Measurements from ENCODE around the gene RASGEF1C.

The RASGEF1C gene

DNA sequence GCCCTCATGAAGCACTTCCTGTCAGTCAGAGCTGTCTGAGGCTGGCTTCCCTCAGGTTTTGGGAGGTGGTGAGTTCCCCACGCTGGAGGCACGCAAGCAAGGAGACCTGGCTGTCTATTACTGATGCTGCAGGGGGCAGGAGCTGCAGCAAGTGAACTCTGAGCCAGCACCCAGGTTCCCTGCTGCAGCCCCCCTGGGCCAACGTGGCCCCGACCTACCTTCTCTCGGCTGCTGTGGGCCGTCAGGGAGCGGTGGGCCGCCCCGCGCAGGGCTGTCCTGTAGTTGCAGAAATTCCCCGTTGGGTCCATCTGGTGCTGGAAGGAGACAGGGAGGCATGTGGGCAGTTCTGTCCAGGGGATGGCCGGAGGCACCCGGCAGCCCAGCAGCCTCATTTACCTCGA lies 90.6 kb downstream of the RASGEF1C start:
- DNase-seq = no peak

DNA sequence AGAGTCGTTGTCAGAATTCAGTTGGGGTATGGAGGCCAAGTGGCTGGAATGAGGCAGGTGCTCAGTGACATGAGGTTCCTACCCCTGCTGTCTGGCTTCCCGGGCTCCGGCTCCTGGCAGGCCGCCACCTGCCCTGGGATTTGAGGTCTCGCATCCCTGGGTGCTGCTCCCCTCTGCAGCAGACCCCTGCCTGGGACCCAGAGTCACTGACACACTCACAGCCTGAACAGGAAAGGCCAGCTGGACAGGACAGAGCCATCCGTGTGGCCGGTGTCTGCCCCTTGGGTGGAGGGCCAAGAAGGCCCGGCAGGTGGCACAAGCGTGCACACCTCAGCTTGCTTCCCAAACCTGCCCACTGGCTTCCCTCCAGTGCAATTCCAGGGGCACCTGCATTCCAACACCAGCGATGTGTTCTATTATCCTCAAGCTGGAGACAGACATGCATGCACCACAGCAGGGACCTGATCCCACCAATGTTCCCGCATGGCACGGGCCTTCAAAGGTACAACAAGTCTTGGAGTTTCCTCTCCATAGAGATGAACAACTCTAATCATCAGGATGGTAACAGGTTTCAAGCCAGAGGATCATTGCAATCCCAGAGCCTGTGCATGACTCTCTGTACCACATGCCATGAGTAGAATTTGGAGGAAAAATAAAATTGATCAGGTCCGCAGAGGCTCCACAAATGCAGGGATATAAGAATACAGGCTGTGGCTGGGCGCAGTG lies 91.8 kb downstream of the RASGEF1C start:
- no peak for DNase-seq

DNA sequence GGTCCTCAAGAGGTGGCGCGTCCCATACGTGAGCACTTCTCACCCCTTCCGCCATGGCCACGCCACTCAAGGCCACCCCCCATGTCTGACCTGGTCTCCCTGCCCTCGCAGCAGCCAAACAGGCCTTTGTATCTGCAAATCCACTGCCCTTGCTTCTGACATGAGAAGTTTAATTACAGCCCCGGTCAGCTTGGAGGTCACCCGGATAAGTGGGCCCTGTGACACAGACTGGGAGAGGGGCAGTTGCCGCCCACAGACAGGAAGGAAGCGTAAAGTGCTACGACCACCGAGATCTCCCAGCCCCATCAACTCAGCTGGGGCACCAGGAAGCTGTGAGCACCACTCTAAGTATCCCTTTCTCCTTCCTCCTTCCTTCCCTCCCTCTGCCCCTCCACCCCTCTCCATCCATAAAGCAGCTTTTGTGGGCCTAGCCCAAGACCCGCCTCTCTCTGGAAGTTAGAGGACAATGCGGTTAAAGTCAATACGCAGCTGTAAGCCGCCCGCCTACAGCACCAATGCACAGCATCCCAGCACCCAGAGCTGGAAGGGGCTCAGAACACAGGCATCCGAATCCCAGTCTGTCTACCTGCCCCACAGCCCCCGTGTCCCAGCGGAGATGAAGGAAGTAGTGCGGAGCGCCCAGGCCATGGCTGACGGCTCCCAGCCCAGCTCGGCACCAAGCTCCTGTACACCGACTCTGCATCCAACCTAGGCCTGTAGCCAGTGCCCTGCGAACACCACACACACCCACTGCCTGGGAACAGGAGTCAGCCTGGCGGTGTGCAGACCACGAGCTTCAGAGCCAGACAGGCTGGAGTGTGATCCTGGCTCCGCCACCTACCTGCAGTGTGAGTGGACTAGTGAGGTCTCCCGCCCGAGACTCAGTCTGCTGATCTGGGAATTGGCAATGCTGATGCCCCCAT lies 92.7 kb downstream of the RASGEF1C start:
- no peak for DNase-seq

DNA sequence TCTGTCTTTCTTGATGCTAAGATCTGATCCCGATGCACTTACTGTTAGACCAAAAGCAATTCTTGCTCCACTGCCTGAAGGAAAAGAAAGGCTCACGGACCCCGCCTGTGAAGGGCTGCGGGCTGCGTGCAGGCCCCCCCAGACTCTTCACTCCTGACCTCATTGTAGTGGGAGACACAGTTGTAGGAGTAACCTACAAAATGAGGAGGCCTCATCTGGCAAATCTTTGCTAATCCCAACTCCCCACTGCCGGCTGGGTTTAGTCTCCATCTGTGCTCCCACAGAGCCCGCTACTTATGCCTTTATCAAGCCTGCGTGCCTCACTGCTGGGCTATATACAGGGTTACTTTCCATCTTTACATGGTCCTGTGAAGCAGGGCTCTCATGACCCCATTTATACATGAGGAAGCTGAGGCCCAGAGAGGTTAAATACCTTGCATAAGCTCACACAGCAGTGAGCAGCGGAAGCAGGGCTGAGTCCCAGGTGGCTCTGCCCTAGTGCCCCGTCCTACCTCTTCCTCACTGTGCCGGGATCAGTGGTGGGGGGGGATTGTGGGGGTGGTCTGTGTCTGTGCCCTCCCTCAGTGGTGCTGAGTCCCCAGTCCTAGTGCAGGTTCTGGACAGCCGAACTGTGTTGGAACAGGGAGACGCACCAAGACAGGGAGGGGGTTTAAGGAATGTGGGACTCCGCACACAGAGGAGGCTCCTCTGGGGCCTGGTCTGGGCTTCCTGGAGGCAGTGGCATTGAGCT lies 93.5 kb downstream of the RASGEF1C start:
- DNase-seq = no peak

DNA sequence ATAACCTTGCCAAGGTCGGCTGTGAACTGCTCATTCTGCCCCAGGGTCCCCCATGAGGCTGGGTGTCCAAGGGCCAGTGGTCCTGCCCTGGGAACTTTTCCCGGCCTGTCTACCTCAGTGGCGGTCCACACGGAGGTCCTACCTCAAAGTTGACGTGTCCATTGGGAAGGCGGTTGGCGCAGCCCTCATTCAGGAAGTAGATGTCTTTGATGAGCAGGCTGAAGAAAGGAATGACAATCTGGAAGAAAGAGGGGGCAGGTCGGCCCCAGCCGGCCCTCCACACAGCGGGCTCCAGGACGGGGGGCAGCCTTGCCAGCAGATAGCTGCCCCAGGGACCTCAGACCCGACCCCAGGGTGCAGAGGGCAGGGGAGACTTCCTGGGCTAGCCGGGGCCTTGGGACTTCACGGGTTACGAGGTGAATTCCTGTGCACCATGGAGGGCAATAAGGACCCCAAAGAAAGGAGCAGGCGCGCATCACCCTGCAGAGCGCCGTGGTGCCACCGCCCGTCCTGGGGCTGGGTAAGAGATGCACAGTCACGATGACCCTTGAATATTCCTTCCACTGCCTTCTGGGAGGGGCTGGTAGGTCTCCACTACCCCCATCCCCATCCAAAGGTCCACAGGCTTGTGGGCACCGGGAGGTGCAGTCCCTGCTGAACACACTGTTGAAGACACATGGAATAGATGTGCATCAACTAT lies 94.6 kb downstream of the RASGEF1C start:
- no peak for DNase-seq

DNA sequence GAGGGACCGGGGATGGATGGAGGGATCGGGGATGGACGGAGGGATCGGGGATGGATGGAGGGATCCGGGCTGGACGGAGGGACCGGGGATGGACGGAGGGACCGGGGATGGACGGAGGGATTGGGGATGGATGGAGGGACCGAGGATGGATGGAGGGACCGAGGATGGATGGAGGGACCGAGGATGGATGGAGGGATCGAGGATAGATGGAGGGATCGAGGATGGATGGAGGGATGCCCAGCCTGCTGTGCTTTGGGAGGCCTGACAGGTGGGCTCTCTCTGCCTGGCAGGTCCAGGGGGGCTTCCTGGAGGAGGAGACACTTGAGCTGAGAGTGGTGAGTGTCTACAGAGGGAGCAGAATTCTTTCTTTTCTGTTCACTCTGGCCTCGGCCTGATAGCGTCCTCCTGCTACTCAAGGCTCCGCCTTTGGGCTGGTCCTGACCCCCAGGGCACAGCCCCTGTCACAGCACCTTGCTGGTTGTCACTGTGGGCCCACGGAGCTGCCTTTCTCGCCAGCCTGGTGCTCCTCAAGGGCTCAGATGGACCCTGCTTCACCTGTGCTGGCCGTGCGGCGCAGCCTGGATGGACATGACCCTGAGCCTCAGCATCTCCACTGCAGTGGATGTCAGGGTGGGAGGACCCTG lies 95.2 kb downstream of the RASGEF1C start:
- no peak for DNase-seq

DNA sequence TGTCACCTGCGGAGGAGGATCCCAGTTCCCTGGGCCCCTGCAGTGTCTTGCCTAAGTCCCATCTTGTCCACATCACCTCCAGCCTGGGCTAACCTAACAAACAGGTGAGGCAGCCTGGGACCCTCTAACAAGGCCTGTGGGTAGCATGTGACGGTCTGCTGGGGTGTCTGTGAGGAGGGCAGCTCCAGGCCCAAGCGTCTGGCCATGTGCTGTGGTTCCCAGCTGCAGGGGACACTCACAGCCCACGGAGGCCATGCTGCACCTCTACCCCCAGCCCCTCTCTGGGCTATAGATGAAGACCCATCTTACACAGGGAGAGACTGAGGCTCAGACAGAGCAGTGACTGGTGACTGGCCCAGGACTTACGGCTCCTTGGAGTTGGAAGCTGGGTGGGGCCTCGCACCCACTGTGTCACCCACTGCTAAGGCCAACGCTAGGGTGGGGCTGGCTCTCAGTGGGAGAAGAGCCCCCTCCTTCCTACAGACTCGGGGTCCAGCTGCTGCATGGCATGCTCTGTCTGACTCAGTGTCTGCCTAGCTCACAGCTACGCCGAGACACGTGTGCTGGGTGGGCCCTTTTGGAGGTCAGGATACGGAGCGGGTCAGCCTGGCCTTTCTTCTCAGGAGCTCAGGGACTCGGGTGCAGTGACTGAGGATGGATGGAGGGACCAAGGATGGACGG lies 96.7 kb downstream of the RASGEF1C start:
- no peak for DNase-seq

DNA sequence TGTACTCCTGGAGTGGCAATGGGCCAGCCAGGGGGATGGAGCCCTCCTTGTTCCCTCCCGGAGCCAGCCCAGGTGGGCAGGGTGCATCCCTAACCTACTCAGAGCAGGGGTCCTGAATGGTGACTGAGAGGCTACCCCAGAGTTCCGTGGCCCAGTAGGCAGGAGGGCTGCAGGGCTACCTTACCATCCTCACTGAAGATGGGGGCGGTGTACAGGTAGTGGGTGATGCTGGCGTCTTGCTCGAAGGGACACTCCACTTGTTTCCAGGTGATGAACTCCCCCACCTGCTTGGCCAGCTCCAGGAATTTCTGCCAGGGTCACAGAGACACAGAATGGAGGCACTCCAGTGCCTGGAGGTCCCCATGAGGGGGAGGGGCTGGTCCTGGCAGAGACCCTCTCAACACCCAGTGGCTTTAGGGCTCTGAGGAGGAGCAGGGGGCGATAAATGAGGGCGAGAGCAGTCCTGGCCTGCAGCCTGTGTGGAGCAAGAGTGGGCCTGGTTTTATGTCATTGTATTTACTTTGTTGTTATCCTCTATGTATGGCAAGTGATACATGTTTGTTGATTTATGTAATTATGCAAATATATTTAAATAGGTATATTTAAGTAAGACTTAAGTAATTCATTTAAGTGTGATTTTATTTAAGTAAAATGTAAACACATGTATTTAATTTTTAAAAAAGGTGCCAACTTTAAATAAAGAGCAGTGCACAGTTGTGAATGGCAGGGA lies 97.6 kb downstream of the RASGEF1C start:
- DNase-seq = no peak

DNA sequence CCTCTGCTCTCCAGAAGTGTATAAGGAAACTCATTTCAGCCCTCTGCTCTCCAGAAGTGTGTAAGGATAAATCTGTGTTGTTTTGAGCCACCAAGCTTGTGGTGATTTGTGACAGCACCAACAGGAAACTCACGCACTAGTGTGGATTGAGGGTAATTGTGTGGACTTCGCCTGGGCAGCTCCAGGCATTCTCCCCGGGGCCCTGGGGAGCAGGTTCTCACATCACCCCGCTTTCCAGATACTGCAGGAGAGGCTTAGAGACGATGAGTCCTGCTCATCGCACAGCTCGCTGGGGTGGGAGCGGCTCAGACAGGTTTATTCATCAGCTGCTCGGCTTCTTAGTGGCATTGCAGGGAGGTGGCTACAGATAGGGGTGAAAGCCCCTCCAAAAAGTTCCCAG lies 99.1 kb downstream of the RASGEF1C start:
- DNase-seq = no peak

DNA sequence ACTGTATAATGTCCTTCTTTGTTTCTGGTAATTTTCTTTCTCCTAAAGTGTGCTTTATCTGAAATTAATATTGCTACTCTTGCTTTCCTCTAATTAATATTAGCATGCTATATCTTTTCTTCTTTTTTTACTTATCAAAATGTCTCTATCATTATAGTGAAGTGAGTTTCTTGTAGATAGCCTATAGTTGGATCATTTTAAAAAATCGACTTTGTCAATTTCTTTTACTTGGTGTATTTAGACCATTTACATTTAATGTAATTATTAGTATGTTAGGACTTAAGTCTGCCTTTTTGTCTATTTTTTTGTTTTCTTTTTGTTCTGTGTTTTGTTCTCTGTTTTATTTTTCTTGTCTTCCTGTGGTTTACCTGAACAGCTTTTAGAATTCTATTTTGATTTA lies 102.0 kb downstream of the RASGEF1C start:
- no peak for DNase-seq

DNA sequence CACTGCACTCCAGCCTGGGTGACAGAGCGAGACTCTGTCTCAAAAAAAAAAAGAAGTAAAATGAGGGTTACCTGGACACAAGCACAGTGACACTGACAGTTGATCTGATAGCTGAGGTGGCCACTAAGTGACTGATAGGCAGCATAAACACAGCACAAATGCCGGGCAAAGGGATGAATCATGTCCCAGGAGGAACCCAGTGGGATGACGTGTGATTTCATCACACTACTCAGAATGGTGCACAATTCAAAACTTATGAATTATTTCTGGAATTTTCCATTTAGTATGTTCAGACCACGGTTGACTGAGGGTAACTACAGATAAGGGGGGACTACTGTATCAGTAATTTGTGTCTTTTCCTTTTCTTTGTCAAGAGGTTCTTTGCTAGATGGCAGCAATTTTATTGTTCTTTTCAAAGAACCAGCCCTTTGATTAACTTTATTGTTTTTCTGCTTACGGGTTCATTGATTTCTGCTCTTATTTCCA lies 103.1 kb downstream of the RASGEF1C start:
- DNase-seq = no peak

DNA sequence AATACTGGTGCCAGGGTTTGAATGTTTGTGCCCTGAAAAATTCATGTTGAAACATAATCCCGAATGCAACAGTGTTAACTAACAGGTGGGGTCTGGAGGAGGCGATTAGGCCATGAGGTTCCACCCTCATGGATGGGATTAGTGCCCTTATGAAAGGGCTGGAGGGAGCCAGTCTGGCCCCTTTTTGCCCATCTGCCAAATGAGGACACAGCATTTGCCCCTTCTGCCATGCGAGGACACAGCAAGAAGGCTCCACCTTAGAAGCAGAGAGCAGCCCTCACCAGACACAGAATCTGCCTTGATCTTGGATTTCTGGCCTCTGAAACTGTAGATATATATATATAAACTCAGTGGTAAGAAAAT lies 104.9 kb downstream of the RASGEF1C start:
- no peak for DNase-seq

DNA sequence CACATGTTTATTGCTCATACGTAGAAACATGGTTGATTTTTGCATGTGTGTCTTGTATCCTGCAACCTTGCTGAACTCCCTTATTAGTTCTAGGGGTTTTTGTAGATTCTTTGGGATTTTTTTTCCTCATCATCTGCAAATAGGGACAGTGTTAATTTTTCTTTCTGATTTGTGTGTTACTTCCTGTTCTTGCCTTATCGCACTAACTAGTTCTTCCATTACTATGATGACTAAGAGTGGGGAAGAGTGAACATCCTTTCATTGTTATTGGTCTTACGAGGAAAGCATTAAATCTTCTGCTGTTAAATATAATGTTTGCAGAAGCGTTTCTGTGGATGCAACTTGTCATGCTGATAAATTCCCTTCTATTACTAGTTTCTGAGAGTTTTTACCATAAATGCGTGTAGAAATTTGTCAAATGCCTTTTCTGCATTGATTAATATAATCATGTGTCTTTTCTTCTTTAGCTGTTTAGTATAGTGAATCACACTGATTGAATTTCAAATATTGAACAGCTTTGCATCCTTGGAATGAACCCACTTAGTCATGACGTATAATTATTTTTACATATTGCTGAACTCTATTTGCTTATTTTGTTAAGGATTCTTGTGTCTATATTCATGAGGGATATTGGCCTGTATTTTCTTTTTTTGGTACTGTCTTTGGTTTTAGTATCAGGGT lies 105.4 kb downstream of the RASGEF1C start:
- DNase-seq = no peak

DNA sequence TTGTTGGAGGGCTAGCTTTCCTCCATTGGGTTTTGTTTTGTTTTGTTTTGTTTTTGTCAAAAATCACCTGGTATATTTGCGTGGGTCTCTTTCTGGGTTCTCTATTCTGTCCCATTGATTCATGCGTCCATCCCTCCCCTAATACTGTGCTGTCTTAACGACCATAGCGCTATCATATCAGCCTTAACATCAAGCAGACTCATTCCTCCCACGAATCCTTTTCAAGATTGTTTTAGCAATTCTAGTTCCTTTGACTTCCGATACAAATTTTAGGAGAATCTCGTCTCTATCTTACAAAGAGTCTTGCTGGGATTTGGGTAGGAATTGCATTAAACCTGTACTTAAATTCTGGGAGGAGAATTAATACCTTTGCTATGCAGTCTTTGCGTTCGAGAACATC lies 106.4 kb downstream of the RASGEF1C start:
- DNase-seq = no peak

DNA sequence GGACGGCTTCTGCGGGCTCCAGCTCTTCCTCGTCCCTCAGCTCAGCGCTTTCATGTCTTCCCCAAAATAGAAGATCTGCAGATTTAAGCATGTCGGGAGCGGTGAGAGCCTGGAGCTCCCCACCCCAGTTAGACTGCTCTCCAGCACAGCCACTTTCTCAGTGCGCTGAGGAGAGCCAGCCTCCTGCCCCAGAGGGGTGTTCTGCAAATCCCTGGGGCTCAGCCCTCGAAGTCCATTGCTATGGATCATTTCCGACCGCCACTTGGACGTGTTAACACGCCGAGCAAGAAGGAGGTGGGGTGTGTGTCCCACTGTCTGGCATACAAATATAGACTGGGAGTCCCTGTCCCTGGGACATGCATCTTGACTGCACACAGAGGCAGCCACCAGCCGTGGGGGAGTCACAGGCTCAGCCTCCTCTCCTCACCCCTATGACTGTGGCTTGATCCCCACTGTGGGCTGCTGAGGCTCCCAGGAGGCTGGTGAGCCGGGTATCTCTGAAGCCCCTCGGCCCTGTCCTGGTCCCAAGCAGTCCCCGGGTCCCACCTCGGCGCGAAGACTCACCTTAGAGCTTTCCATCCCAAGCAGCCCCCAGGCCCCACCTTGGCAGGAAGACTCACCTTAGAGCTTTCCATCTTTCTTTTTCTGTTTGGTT lies 107.4 kb downstream of the RASGEF1C start:
- no peak for DNase-seq

DNA sequence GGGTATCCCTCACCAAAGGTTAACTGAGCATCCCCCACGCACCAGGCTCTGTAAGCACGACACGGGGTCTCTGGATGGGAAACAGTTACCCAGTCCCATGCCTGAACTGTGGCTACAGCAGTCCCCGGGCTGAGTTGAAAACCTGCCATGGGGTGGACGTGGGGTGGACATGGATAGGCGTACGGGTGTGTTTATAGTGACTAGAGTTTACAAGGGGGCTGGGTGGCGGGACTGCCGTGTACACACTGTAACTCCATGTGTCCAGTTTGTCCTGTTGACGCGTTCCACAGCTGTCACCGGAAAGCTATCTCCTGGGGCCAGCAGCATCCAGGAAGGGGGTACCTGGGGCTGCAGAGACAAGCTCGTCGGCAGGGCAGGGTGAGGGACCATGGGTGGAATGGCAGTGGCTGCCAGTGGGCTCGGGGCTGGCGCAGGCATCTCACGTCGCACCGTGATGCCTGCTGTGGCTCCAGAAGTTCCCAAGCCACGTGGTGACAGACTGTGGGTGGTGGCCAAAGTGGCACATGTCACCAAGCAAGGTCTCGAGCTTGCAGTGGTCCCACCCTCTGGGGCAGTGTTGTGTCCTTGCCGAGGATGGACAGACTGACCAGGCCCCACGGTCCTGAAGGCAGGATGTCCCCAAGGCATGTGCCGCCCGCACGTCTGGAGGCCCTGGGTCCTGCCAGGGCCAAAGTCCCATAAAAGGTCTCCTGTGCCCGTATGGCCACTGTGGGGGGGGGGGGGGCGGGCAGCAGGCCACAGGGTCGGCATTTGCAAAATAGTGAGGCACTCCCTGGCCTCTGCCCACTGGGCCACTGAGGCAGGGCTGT lies 108.2 kb downstream of the RASGEF1C start:
- DNase-seq = no peak

DNA sequence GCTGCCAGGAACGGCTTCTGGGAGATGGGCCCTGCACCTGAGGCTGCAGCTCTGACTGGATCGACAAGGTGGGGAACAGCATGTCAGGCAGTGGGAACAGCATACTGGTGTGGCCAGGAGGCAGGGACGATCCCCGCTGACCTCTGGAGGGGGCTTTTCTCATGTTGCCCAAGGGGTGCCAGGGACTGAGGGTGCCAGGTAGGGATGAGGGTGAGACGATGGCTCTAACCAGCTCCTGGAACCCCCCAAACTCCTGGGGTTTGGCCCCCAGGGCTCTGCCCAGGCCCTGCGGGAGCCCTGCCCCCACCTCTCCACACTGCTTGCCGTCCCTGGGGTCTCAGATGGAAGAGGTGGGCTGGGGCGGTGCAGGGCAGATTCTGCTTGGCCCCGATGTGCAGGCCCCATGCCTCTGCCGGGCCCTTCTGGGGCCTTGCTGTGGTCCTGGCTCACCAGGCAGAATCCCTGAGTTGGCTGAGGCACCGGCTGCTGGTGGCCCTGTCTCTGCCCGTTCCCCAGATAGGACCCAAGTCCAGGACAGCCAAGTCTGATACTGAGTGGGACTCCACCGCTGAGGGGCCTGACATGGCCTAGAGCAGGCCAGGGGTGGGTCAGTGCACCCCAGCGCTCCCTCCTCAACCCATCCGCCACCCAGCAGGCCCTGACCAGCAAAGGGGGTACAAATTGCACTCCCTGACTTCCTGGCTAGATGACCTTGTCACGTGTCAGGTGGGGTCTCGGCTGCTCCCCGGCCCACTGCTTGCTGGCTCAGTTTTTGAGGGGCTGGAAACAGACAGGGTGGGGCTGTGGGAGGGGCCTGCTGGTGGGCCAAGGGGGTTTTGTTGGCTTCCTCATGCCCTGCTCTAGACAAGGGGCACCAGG lies 109.0 kb downstream of the RASGEF1C start:
- no peak for DNase-seq

All from activated gamma-delta T cell (primary cell).